ENCODE data around the gene EBI3. TPM values are rescaled to one million over a fixed set of nuclear protein-coding genes. Genes with fewer than 3 reads are reported as not detected.

EBI3 gene
- polyA plus RNA-seq, 1 donor (not counting 4 experiments of a cell fraction or from before 2014, with no cell fraction given) = 0.05 TPM

GRCh38 chr19:4200940-4201542, 28.3 kb upstream of the EBI3 start:
- Histone ChIP-seq H3K79me2 (ENCODE audit: control insufficient read depth, insufficient read depth, low read length) (no peaks in the 10 kb centered on the region), H3K4me1 (ENCODE audit: control insufficient read depth, extremely low read depth, insufficient read depth, low read length) (no peaks in the 10 kb centered on the region), H3K9me3 (ENCODE audit: control insufficient read depth, low read depth, low read length) (no peaks in the 10 kb centered on the region), H4K20me1 (ENCODE audit: control insufficient read depth, extremely low read depth, insufficient read depth, low read length) (no peaks in the 10 kb centered on the region), H3K4me3 (ENCODE audit: control insufficient read depth in 2 of 3, extremely low read depth in 1 of 3, insufficient read depth in 2 of 3, low read depth in 1 of 3, low read length in 3 of 3) (no peak overlapping the region), H3K9me1 (ENCODE audit: control insufficient read depth, extremely low read depth, insufficient read depth, low read length) (no peaks in the 10 kb centered on the region), H3K36me3 (ENCODE audit: control insufficient read depth in 2 of 2, extremely low read depth in 1 of 2, insufficient read depth in 2 of 2, low read length in 2 of 2) (no peaks in the 10 kb centered on the region), H3K9ac (ENCODE audit: control insufficient read depth, extremely low read depth, insufficient read depth, low read length) (no peak overlapping the region), H3K27ac (ENCODE audit: control insufficient read depth, insufficient read depth, low read length) (no peak overlapping the region), H3K27me3 (ENCODE audit: control insufficient read depth, extremely low read depth, insufficient read depth, low read length) (peaks cover 13% of the 10 kb centered on the region), H3K4me2 (ENCODE audit: control insufficient read depth, extremely low read depth, insufficient read depth, low read depth, low read length) (no peak overlapping the region), H2AFZ (ENCODE audit: control insufficient read depth, low read length) (no peak overlapping the region)
- dilution Hi-C loops (cut with MboI; ENCODE audit: extremely low pct_ligation_motif_present, low sequenced_read_pairs) = no loop called here
- FAIRE-seq (no peak), DNase-seq (ENCODE audit: low read depth, low spot score) (no peak)
- TF ChIP-seq, protein P1, sequence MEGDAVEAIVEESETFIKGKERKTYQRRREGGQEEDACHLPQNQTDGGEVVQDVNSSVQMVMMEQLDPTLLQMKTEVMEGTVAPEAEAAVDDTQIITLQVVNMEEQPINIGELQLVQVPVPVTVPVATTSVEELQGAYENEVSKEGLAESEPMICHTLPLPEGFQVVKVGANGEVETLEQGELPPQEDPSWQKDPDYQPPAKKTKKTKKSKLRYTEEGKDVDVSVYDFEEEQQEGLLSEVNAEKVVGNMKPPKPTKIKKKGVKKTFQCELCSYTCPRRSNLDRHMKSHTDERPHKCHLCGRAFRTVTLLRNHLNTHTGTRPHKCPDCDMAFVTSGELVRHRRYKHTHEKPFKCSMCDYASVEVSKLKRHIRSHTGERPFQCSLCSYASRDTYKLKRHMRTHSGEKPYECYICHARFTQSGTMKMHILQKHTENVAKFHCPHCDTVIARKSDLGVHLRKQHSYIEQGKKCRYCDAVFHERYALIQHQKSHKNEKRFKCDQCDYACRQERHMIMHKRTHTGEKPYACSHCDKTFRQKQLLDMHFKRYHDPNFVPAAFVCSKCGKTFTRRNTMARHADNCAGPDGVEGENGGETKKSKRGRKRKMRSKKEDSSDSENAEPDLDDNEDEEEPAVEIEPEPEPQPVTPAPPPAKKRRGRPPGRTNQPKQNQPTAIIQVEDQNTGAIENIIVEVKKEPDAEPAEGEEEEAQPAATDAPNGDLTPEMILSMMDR (optimal IDR thresholded peaks at IDR 0.05 in 1 of 3, IDR thresholded peaks at IDR 0.05 in 1 of 3, conservative IDR thresholded peaks at IDR 0.05 in 1 of 3; ENCODE audit: extremely low read depth in 1 of 3, insufficient read depth in 2 of 3, low read length in 3 of 3) = no peak
- TF ChIP-seq EZH2 (IDR thresholded peaks at IDR 0.05; ENCODE audit: low read length) = no peak

DNA sequence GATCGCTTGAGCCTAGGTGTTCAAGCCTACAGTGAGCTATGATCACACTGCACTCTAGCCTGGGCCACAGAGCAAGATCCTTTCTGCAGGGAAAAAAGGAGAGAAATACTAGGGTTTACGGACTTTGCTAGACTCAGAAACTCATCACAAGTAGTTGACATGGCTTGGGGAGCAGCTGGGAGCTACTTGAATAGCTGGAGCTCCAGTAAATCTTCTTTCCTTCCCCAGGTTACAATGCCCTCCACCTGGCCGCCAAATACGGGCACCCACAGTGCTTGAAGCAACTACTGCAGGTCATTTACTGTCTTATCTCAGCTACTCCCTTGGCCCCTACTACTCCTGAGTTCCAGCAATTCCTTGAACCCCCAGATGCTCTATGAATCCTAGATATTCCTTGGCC, 27.5 kb upstream of the EBI3 start:
- dilution Hi-C loops (cut with MboI; ENCODE audit: extremely low pct_ligation_motif_present, low sequenced_read_pairs) = no loop called here
- Histone ChIP-seq H3K27ac (ENCODE audit: control insufficient read depth, insufficient read depth, low read length) (no peak overlapping the region), H2AFZ (ENCODE audit: control insufficient read depth, low read length) (no peak overlapping the region), H3K9ac (ENCODE audit: control insufficient read depth, extremely low read depth, insufficient read depth, low read length) (no peak overlapping the region), H3K79me2 (ENCODE audit: control insufficient read depth, insufficient read depth, low read length) (no peaks in the 10 kb centered on the region), H3K27me3 (ENCODE audit: control insufficient read depth, extremely low read depth, insufficient read depth, low read length) (peaks cover 13% of the 10 kb centered on the region), H3K36me3 (ENCODE audit: control insufficient read depth in 2 of 2, extremely low read depth in 1 of 2, insufficient read depth in 2 of 2, low read length in 2 of 2) (no peaks in the 10 kb centered on the region), H3K4me2 (ENCODE audit: control insufficient read depth, extremely low read depth, insufficient read depth, low read depth, low read length) (no peak overlapping the region), H3K4me3 (ENCODE audit: control insufficient read depth in 2 of 3, extremely low read depth in 1 of 3, insufficient read depth in 2 of 3, low read depth in 1 of 3, low read length in 3 of 3) (no peak overlapping the region), H3K4me1 (ENCODE audit: control insufficient read depth, extremely low read depth, insufficient read depth, low read length) (no peaks in the 10 kb centered on the region), H4K20me1 (ENCODE audit: control insufficient read depth, extremely low read depth, insufficient read depth, low read length) (no peaks in the 10 kb centered on the region), H3K9me3 (ENCODE audit: control insufficient read depth, low read depth, low read length) (no peaks in the 10 kb centered on the region), H3K9me1 (ENCODE audit: control insufficient read depth, extremely low read depth, insufficient read depth, low read length) (no peaks in the 10 kb centered on the region)
- no peak for DNase-seq (ENCODE audit: low read depth, low spot score)
- no peak for FAIRE-seq
- TF ChIP-seq, protein P1 (optimal IDR thresholded peaks at IDR 0.05 in 1 of 3, IDR thresholded peaks at IDR 0.05 in 1 of 3, conservative IDR thresholded peaks at IDR 0.05 in 1 of 3; ENCODE audit: extremely low read depth in 1 of 3, insufficient read depth in 2 of 3, low read length in 3 of 3) = no peak
- no peak for TF ChIP-seq EZH2 (IDR thresholded peaks at IDR 0.05; ENCODE audit: low read length)
